ENCODE measurements around the gene MTCL1.

DNA sequence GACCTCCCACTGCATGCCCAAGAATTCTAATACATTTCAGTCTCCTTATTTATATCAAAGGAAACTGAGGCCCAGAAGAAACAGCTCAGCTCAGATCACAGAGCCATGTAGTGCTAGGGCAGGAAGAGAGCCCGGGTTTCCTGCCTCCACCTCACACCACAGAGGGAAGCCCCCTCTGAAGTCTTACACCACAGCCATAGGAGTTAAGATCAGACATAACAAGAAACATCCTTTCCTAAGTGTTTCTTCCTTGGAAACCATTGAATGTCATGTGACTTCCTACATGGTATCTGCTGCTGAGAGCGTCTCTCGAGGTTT, 102.1 kb downstream of the MTCL1 start:
- TF ChIP-seq CTCF (IDR thresholded peaks at IDR 0.05; ENCODE audit: low read depth, low read length) (no peak), MYC (IDR thresholded peaks at IDR 0.05; ENCODE audit: low read depth, low read length) (no peak)
